ENCODE measurements around the gene TCF7L2.

TCF7L2 gene

GRCh38 chr10:112962343-112962742, 12.3 kb downstream of the TCF7L2 start:
- no peak for DNase-seq (ENCODE audit: extremely low read depth in 1 of 2, low read depth in 1 of 2)

- no peak for DNase-seq (ENCODE audit: extremely low read depth in 1 of 2, low read depth in 1 of 2)
Measured at GRCh38 chr10:112963835-112964234, 13.8 kb downstream of the TCF7L2 start.

GRCh38 chr10:112964482-112964881, 14.4 kb downstream of the TCF7L2 start:
- DNase-seq (ENCODE audit: extremely low read depth in 1 of 2, low read depth in 1 of 2), result no peak

GRCh38 chr10:112966194-112966855, 16.3 kb downstream of the TCF7L2 start:
- no peak for DNase-seq (ENCODE audit: extremely low read depth in 1 of 2, low read depth in 1 of 2)

GRCh38 chr10:112967200-112967599, 17.2 kb downstream of the TCF7L2 start:
- no peak for DNase-seq (ENCODE audit: extremely low read depth in 1 of 2, low read depth in 1 of 2)

- no peak for DNase-seq (ENCODE audit: extremely low read depth in 1 of 2, low read depth in 1 of 2)
Measured at GRCh38 chr10:112969131-112969530, 19.1 kb downstream of the TCF7L2 start.

GRCh38 chr10:112969542-112969941, 19.5 kb downstream of the TCF7L2 start:
- no peak for DNase-seq (ENCODE audit: extremely low read depth in 1 of 2, low read depth in 1 of 2)

GRCh38 chr10:112970021-112970420, 20.0 kb downstream of the TCF7L2 start:
- DNase-seq (ENCODE audit: extremely low read depth in 1 of 2, low read depth in 1 of 2), result no peak

GRCh38 chr10:112972606-112973005, 22.6 kb downstream of the TCF7L2 start:
- DNase-seq (ENCODE audit: extremely low read depth in 1 of 2, low read depth in 1 of 2), result no peak

GRCh38 chr10:112973046-112973445, 23.0 kb downstream of the TCF7L2 start:
- DNase-seq (ENCODE audit: extremely low read depth in 1 of 2, low read depth in 1 of 2), result no peak

- DNase-seq (ENCODE audit: extremely low read depth in 1 of 2, low read depth in 1 of 2), result no peak
Measured at GRCh38 chr10:112973805-112974204, 23.8 kb downstream of the TCF7L2 start.

- DNase-seq (ENCODE audit: extremely low read depth in 1 of 2, low read depth in 1 of 2), result no peak
Measured at GRCh38 chr10:112977426-112977898, 27.4 kb downstream of the TCF7L2 start.

- no peak for DNase-seq (ENCODE audit: extremely low read depth in 1 of 2, low read depth in 1 of 2)
Measured at GRCh38 chr10:112979927-112980326, 29.9 kb downstream of the TCF7L2 start.

- no peak for DNase-seq (ENCODE audit: extremely low read depth in 1 of 2, low read depth in 1 of 2)
Measured at GRCh38 chr10:112980937-112981336, 30.9 kb downstream of the TCF7L2 start.

GRCh38 chr10:112981553-112981952, 31.5 kb downstream of the TCF7L2 start:
- DNase-seq (ENCODE audit: extremely low read depth in 1 of 2, low read depth in 1 of 2), result no peak

GRCh38 chr10:112983444-112984056, 33.5 kb downstream of the TCF7L2 start:
- no peak for DNase-seq (ENCODE audit: extremely low read depth in 1 of 2, low read depth in 1 of 2)

- no peak for DNase-seq (ENCODE audit: extremely low read depth in 1 of 2, low read depth in 1 of 2)
Measured at GRCh38 chr10:112984756-112985155, 34.7 kb downstream of the TCF7L2 start.

GRCh38 chr10:112985690-112986543, 35.9 kb downstream of the TCF7L2 start:
- no peak for DNase-seq (ENCODE audit: extremely low read depth in 1 of 2, low read depth in 1 of 2)

GRCh38 chr10:112986544-112987190, 36.6 kb downstream of the TCF7L2 start:
- DNase-seq (ENCODE audit: extremely low read depth in 1 of 2, low read depth in 1 of 2), result no peak

GRCh38 chr10:112988839-112989406, 38.9 kb downstream of the TCF7L2 start:
- no peak for DNase-seq (ENCODE audit: extremely low read depth in 1 of 2, low read depth in 1 of 2)

- no peak for DNase-seq (ENCODE audit: extremely low read depth in 1 of 2, low read depth in 1 of 2)
Measured at GRCh38 chr10:112989826-112990225, 39.8 kb downstream of the TCF7L2 start.

Measured in activated CD8-positive, alpha-beta memory T cell treated with anti-CD3 and anti-CD28 coated beads for 1 hour (primary cell).